ENCODE results near the gene CYP26A1. TPM values are rescaled to one million over a fixed set of nuclear protein-coding genes. Genes with fewer than 3 reads are reported as not detected.

Gene CYP26A1
- total RNA-seq, 2 donors from 2014 or later, result 5.6 TPM; not detected in 1

DNA sequence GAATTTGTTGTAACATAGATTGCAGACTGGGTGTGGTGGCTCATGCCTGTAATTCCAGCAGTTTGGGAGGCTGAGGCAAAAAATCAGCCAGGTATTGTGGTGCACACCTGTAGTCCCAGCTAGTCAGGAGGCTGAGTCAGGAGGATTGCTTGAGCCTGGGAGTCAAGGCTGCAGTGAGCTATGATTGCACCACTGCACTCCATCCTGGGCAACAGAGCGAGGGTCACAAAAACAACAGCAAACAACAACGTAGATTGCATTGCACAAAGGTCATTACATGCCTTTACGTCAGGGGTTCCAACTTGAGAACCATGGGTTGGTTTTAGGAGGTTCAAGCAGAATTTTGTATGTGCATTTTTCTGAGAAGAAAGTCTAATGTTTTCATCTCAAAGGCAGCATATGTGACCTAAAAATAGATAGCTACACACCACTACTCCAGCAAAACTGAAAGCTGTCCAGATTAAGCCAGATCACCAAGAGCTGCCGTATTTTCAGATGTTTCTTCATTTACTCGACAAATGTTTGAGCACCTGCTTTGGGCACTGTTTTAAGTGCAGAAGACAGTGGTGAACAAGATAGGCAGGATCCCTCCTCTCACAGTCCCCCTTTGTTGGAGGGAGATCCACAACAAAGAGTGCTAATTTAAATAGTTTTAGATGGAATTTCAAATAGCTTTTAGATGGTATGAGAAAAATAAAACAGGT lies 41.4 kb upstream of the CYP26A1 start:
- TF ChIP-seq, protein P1, sequence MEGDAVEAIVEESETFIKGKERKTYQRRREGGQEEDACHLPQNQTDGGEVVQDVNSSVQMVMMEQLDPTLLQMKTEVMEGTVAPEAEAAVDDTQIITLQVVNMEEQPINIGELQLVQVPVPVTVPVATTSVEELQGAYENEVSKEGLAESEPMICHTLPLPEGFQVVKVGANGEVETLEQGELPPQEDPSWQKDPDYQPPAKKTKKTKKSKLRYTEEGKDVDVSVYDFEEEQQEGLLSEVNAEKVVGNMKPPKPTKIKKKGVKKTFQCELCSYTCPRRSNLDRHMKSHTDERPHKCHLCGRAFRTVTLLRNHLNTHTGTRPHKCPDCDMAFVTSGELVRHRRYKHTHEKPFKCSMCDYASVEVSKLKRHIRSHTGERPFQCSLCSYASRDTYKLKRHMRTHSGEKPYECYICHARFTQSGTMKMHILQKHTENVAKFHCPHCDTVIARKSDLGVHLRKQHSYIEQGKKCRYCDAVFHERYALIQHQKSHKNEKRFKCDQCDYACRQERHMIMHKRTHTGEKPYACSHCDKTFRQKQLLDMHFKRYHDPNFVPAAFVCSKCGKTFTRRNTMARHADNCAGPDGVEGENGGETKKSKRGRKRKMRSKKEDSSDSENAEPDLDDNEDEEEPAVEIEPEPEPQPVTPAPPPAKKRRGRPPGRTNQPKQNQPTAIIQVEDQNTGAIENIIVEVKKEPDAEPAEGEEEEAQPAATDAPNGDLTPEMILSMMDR (IDR thresholded peaks at IDR 0.05), result no peak
- no peak for TF ChIP-seq POLR2A (IDR thresholded peaks at IDR 0.05)
- DNase-seq (no peak), ATAC-seq (no peak)
- 88 to 94% methylated on average over 5 of the region's 5 CpGs for WGBS, 2 donors
- Histone ChIP-seq H3K4me1 (no peaks in the 10 kb centered on the region), H3K27ac (no peak overlapping the region), H3K9me3 (no peaks in the 10 kb centered on the region), H3K36me3 (replicated peaks in 1 of 2; ENCODE audit: insufficient read depth in 1 of 2, low read depth in 2 of 2) (no peaks in the 10 kb centered on the region), H3K4me3 (no peak overlapping the region), H3K27me3 (no peaks in the 10 kb centered on the region)
- intact Hi-C loops (cut with DNase I), result no loop called here

DNA sequence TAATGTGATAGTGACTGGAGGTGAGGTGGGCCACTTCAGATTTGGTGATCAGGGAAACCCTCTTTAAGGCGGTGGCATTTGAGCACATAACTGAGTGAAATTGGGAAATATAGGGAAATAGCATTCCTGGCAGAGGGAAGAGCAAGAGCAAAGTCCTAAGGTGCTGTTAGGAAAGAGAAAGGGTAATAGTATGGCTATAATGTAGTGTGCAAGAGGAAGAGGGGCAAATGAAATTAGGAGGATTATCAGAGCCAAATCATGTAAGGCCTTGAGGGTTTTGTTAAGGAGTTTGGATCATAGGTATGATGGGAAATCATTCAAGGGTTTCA lies 40.9 kb upstream of the CYP26A1 start:
- intact Hi-C loops (cut with DNase I), result no loop called here
- 93 to 96% methylated on average over 1 of the region's 1 CpG for WGBS, 2 donors
- no peaks in the 10 kb centered on the region for H3K4me1 ChIP-seq

DNA sequence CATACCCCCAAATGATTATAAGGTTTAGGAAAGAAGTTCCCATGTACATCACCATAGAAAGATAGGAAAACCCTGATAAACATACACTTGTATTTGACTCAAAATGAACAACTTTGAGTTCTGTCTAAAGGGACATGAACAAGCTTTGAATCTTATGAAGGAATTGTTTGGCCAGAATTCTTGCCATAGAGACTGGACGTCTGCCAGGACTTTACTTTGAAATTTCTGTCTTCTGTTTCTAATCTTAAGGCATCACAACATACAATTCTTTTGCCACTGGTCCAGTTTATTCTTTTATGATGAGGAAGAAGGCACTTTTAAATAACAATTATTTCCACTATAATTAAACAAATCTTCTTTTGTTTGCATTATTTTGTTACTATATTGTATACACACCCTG lies 39.3 kb upstream of the CYP26A1 start:
- Histone ChIP-seq H3K4me1 (no peaks in the 10 kb centered on the region), H3K27me3 (no peaks in the 10 kb centered on the region), H3K4me3 (no peak overlapping the region), H3K27ac (no peak overlapping the region), H3K9me3 (no peaks in the 10 kb centered on the region), H3K36me3 (replicated peaks in 1 of 2; ENCODE audit: insufficient read depth in 1 of 2, low read depth in 2 of 2) (no peaks in the 10 kb centered on the region)
- DNase-seq, result no peak
- 58 to 77% methylated on average over 1 of the region's 1 CpG for WGBS, 2 donors
- TF ChIP-seq, protein P1 (IDR thresholded peaks at IDR 0.05), result no peak
- TF ChIP-seq POLR2A (IDR thresholded peaks at IDR 0.05), result no peak
- ATAC-seq, result no peak
- intact Hi-C loops (cut with DNase I), result no loop called here

More for the DNA sequence above, 40.9 kb upstream of the CYP26A1 start:
- DNase-seq (no peak), ATAC-seq (no peak)
- Histone ChIP-seq H3K36me3 (replicated peaks in 1 of 2; ENCODE audit: insufficient read depth in 1 of 2, low read depth in 2 of 2) (no peaks in the 10 kb centered on the region), H3K4me3 (no peak overlapping the region), H3K27me3 (no peaks in the 10 kb centered on the region), H3K27ac (no peak overlapping the region), H3K9me3 (no peaks in the 10 kb centered on the region)
- TF ChIP-seq POLR2A (IDR thresholded peaks at IDR 0.05), result no peak
- TF ChIP-seq, protein P1 (IDR thresholded peaks at IDR 0.05), result no peak

DNA sequence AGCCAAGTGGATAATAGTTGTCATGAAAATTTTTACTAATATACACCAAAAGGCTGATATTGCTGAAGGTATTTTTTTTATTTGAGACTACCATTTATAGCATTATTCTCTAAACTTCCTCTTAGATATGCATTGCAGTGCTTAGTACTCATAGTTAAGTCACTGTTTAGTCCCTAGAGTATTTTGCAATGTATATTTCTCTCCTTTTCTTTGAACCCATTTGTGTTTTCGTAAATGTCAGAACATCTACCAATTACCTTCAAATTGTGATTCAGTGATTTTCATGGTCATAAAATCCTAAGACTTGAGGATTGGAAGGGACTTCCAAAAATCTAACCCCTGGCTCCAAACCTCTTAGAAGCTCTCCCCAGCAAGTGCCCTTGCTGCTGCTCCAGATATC lies 34.6 kb upstream of the CYP26A1 start:
- ATAC-seq (no peak), DNase-seq (no peak)

More for the DNA sequence above, 34.6 kb upstream of the CYP26A1 start:
- Histone ChIP-seq H3K27me3 (no peaks in the 10 kb centered on the region), H3K9me3 (no peaks in the 10 kb centered on the region), H3K4me1 (no peaks in the 10 kb centered on the region), H3K36me3 (replicated peaks in 1 of 2; ENCODE audit: insufficient read depth in 1 of 2, low read depth in 2 of 2) (no peaks in the 10 kb centered on the region), H3K27ac (no peak overlapping the region), H3K4me3 (no peak overlapping the region)
- TF ChIP-seq, protein P1 (IDR thresholded peaks at IDR 0.05), result no peak
- no peak for TF ChIP-seq POLR2A (IDR thresholded peaks at IDR 0.05)
- 87 to 93% methylated on average over 1 of the region's 1 CpG for WGBS, 2 donors
- intact Hi-C loops (cut with DNase I), result no loop called here
